ENCODE data around the gene PLIN1.

DNA sequence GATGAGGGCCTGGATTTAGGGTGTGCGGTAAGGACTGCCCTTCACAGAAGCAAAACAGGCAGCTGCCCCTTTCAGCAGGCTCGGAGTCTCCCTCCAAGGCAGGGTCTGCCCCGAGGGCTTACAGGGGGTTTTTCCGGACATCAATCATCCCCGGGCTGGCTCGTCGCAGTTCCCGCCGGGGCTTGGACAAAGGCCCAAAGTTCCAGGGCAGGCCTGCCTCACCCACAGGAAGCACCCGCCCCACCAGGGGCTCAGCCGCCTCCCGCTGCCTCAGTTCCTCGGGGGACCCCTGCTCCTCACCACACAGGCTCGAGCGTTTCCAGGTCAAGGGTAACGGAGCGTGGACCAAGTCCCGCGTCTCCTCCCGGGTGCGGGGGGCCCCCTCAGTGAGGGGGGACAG, 50.9 kb downstream of the PLIN1 start:
- TF ChIP-seq EP300 (IDR thresholded peaks at IDR 0.05): no peak
- TF ChIP-seq, protein P1, sequence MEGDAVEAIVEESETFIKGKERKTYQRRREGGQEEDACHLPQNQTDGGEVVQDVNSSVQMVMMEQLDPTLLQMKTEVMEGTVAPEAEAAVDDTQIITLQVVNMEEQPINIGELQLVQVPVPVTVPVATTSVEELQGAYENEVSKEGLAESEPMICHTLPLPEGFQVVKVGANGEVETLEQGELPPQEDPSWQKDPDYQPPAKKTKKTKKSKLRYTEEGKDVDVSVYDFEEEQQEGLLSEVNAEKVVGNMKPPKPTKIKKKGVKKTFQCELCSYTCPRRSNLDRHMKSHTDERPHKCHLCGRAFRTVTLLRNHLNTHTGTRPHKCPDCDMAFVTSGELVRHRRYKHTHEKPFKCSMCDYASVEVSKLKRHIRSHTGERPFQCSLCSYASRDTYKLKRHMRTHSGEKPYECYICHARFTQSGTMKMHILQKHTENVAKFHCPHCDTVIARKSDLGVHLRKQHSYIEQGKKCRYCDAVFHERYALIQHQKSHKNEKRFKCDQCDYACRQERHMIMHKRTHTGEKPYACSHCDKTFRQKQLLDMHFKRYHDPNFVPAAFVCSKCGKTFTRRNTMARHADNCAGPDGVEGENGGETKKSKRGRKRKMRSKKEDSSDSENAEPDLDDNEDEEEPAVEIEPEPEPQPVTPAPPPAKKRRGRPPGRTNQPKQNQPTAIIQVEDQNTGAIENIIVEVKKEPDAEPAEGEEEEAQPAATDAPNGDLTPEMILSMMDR (IDR thresholded peaks at IDR 0.05): no peak
- no peak for TF ChIP-seq POLR2A (IDR thresholded peaks at IDR 0.05)

Data from tibial nerve (tissue), 4 donors.